Gastrocnemius medialis (tissue), 4 donors: ENCODE results near the gene MDM2. TPM values are rescaled to one million over a fixed set of nuclear protein-coding genes. Genes with fewer than 3 reads are reported as not detected.

ENCODE experiments used
- ATAC-seq, 2 donors: fragments of 150-250 bp; one replicate each; pipeline ENCODE4 v1.9.1; 2016
- DNase-seq, 2 donors: peaks; one replicate each; pipeline ENCODE4 v3.0.0-alpha.2; 2019
- H3K27ac ChIP-seq, 4 donors: fragments of 200-600 bp; sonication (generic); 1 replicate in 1 of 4; 2 replicates in 3 of 4; pipeline ENCODE4 v1.5.1; 2016 to 2018; ENCODE audit warnings: mild to moderate bottlenecking in 2 of 4, moderate library complexity in 1 of 4
- H3K27me3 ChIP-seq, 3 donors: fragments of 200-600 bp; sonication (generic) in 2 of 3; 1 replicate in 1 of 3; 2 replicates in 2 of 3; pipeline versions ENCODE4 v1.5.1 to v1.6.0; 2016 to 2019; ENCODE audit warnings: mild to moderate bottlenecking in 1 of 3, moderate library complexity in 1 of 3
- H3K36me3 ChIP-seq, 2 donors: fragments of 200-600 bp; sonication (generic) in 1 of 2; one replicate each; pipeline ENCODE4 v1.5.1; 2017 to 2018
- H3K4me1 ChIP-seq, 2 donors: fragments of 200-600 bp; sonication (generic) in 1 of 2; one replicate each; pipeline ENCODE4 v1.5.1; 2016 to 2017; ENCODE audit warnings: mild to moderate bottlenecking in 2 of 2
- H3K4me3 ChIP-seq, 4 donors: fragments of 200-600 bp; sonication (generic) in 3 of 4; 1 replicate in 1 of 4; 2 replicates in 3 of 4; pipeline ENCODE4 v1.5.1; 2016 to 2019; ENCODE audit warnings: mild to moderate bottlenecking in 2 of 4
- H3K9me3 ChIP-seq, 3 donors: fragments of 200-600 bp; sonication (generic) in 2 of 3; 1 replicate in 1 of 3; 2 replicates in 2 of 3; pipeline ENCODE4 v1.5.1; 2016 to 2019
- POLR2A ChIP-seq, 2 donors: fragments of 450-650 bp; IDR thresholded peaks; one replicate each; pipeline ENCODE4 v1.6.1; 2017; ENCODE audit warnings: antibody characterized with exemption in 2 of 2, mild to moderate bottlenecking in 2 of 2, moderate library complexity in 2 of 2
- in situ Hi-C, 4 donors: fragments of 200-750 bp; cut with MboI; loops; one replicate each; pipeline versions ENCODE4 v1.15.0 to v1.8.0; 2017; ENCODE audit warnings: low sequenced_read_pairs in 4 of 4
- intact Hi-C: fragments of 100-400 bp; cut with DNase I; formaldehyde crosslinking; loops from one replicate; pipeline ENCODE4 v1.15.1; 2023; ENCODE audit warnings: low total_unique reads
- total RNA-seq, 4 donors: library from RNA; depleted of rRNA; stranded (reverse); fragments of >200 nt; gene quantifications; one replicate each; pipeline versions ENCODE4 v1.1.0 to v1.2.3, GENCODE V29; 2016
- TF ChIP-seq, protein P1 (sequence below), 5 experiments: fragments of 450-650 bp in 3 of 5; fragments of 200-600 bp in 2 of 5; sonication (generic) in 2 of 5; IDR thresholded peaks in 4 of 5; conservative IDR thresholded peaks in 1 of 5; 1 replicate in 4 of 5; 2 replicates in 1 of 5; pipeline ENCODE4 v1.5.1; 2016 to 2019; ENCODE audit warnings: antibody characterized with exemption in 5 of 5, mild to moderate bottlenecking in 3 of 5, moderate library complexity in 3 of 5

Gene MDM2
- total RNA-seq, 4 donors from 2014 or later: 61.6 to 92.2 (median 70.0) TPM

DNA sequence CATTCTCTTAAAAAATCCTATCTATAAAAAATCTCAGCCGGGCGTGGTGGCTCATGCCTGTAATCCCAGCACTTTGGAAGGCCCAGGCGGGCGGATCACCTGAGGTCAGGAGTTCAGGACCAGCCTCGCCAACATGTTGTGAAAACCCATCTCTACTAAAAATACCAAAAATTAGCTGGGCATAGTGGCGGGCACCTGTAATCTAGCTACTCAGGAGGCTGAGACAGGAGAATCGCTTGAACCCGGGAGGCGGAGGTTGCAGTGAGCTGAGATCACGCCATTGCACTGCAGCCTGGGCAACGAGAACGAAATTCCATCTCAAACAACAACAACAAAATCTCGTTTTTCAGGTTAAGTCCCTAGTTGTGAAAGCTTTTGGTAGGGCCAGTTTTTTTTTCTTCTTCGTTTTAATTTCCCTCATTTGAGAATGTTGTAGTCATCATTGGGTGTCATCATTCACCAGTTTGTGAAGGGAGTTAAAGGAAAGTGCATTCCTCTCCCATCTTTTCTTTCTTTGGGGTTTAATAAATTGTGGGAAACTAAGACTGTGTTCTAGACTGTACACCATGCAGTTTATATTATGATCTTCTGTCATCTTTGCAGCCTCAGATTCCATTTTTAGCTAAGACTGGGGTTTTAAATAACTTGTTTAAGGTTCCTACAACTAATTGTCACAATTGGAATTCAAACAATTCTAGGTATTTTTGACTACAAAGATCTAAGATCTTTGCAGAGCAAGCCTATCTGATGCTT is 23.9 kb downstream of the MDM2 start:
- peaks cover 0 to 78% of the 10 kb centered on the region in 2 donors for H3K36me3 ChIP-seq
- no peak for ATAC-seq

DNA sequence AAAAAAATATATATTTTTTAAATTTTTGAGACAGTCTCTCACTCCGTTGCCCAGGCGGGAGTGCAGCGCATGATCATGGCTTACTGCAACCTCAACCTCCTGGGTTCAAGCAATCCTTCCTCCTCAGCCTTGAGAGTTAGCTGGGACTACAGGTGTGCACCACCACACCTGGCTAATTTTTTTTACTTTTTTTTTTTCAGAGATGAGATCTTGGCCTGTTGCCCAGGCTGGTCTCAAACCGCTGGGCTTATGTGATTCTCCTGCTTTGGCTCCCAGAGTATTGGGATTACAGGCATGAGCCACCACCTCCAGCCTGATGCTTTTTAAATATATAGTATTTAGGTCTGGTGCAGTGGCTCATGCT is 24.5 kb downstream of the MDM2 start:
- no peak for ATAC-seq
- Histone ChIP-seq H3K4me3 (no peak overlapping the region), H3K9me3 (no peaks in the 10 kb centered on the region), H3K36me3 (peaks cover 0 to 78% of the 10 kb centered on the region in 2 donors), H3K27ac (no peak overlapping the region), H3K4me1 (no peaks in the 10 kb centered on the region), H3K27me3 (no peaks in the 10 kb centered on the region)
- intact Hi-C loops: no loop called here
- in situ Hi-C loops: loop anchor here in 1 of 4 donors (25.0 kb wide), 1 partner anchor 755 kb away; the partner anchor contains the start of gene CCT2
- TF ChIP-seq, protein P1, sequence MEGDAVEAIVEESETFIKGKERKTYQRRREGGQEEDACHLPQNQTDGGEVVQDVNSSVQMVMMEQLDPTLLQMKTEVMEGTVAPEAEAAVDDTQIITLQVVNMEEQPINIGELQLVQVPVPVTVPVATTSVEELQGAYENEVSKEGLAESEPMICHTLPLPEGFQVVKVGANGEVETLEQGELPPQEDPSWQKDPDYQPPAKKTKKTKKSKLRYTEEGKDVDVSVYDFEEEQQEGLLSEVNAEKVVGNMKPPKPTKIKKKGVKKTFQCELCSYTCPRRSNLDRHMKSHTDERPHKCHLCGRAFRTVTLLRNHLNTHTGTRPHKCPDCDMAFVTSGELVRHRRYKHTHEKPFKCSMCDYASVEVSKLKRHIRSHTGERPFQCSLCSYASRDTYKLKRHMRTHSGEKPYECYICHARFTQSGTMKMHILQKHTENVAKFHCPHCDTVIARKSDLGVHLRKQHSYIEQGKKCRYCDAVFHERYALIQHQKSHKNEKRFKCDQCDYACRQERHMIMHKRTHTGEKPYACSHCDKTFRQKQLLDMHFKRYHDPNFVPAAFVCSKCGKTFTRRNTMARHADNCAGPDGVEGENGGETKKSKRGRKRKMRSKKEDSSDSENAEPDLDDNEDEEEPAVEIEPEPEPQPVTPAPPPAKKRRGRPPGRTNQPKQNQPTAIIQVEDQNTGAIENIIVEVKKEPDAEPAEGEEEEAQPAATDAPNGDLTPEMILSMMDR (IDR thresholded peaks at IDR 0.05 in 4 of 5, conservative IDR thresholded peaks at IDR 0.05 in 1 of 5): no peak
- TF ChIP-seq POLR2A (IDR thresholded peaks at IDR 0.05): no peak
- DNase-seq: no peak

More for the DNA sequence above, 23.9 kb downstream of the MDM2 start:
- Histone ChIP-seq H3K27me3 (no peaks in the 10 kb centered on the region), H3K4me1 (no peaks in the 10 kb centered on the region), H3K27ac (no peak overlapping the region), H3K4me3 (no peak overlapping the region), H3K9me3 (no peaks in the 10 kb centered on the region)
- no peak for TF ChIP-seq POLR2A (IDR thresholded peaks at IDR 0.05)
- TF ChIP-seq, protein P1 (IDR thresholded peaks at IDR 0.05 in 4 of 5, conservative IDR thresholded peaks at IDR 0.05 in 1 of 5): no peak
- DNase-seq: no peak
- in situ Hi-C loops: loop anchor here in 1 of 4 donors (25.0 kb wide), 1 partner anchor 755 kb away; the partner anchor contains the start of gene CCT2
- intact Hi-C loops: no loop called here

DNA sequence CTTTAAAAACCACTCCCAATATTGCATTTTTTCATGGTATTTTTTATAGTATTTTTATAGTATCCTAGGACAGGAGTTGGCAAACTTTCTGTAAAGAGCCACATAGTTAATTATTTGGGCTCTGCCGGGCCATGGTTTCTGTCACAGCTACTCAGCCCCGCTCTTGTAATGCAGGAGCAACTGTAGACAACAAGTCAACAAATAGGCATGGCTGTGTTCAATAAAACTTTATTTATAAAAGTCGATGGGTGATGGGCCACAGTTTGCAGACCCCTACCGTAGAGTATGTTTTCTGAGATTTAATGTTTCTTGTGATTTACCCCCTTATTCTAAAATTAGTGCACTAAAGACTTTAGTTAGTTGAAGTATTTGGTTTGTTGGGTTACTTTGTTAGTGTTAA is 25.5 kb downstream of the MDM2 start:
- no peak overlapping the region for H3K27ac ChIP-seq
- TF ChIP-seq POLR2A (IDR thresholded peaks at IDR 0.05): no peak
- TF ChIP-seq, protein P1 (IDR thresholded peaks at IDR 0.05 in 4 of 5, conservative IDR thresholded peaks at IDR 0.05 in 1 of 5): no peak
- DNase-seq (no peak), ATAC-seq (no peak)
- no peaks in the 10 kb centered on the region for H3K4me1 ChIP-seq
- H3K9me3 ChIP-seq: no peaks in the 10 kb centered on the region
- intact Hi-C loops: no loop called here
- no peaks in the 10 kb centered on the region for H3K27me3 ChIP-seq
- peaks cover 0 to 78% of the 10 kb centered on the region in 2 donors for H3K36me3 ChIP-seq
- in situ Hi-C loops: loop anchor here in 1 of 4 donors (25.0 kb wide), 1 partner anchor 754 kb away; the partner anchor contains the start of gene CCT2
- H3K4me3 ChIP-seq: no peak overlapping the region

DNA sequence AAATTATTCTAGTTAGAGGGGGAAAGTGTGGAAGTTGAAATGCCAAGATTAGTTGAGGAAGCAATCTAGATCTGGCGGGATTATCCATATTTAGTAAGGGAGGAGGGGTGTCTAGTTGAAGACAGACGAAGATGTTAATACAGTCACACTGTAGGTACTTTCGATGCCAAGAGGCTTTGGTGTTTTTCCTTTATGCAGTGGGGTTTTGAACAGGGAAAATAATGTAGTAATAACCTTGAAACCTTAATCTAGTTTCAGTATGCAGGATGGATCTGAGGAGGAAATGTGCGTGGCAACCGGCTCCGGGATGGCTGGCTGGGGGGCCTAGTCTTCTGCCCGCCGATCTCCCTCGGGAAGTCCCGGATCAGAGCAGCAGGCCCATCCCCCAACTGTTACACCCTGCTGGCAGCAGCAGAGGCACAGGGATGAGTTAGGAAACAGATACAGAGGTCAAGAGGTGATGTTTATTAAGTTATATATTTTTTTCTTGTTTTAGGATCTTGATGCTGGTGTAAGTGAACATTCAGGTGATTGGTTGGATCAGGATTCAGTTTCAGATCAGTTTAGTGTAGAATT is 27.4 kb downstream of the MDM2 start:
- no peaks in the 10 kb centered on the region for H3K9me3 ChIP-seq
- ATAC-seq (peak in 1 of 2 donors; percentile 49), DNase-seq (no peak)
- H3K4me1 ChIP-seq: no peaks in the 10 kb centered on the region
- H3K27ac ChIP-seq: peak overlapping the region in 1 of 4 donors; percentile 16
- H3K27me3 ChIP-seq: no peaks in the 10 kb centered on the region
- no peak overlapping the region for H3K4me3 ChIP-seq
- in situ Hi-C loops (loop anchor here in 1 of 4 donors (25.0 kb wide), 1 partner anchor 752 kb away; the partner anchor contains the start of gene CCT2), intact Hi-C loops (no loop called here)
- no peak for TF ChIP-seq POLR2A (IDR thresholded peaks at IDR 0.05)
- TF ChIP-seq, protein P1 (IDR thresholded peaks at IDR 0.05 in 4 of 5, conservative IDR thresholded peaks at IDR 0.05 in 1 of 5): no peak
- H3K36me3 ChIP-seq: peaks cover 0 to 78% of the 10 kb centered on the region in 2 donors
